Measurements from ENCODE around the gene SPECC1L.

- TF ChIP-seq CTCF (conservative IDR thresholded peaks at IDR 0.05; ENCODE audit: low read length) (no peak), EZH2phosphoT487 (IDR thresholded peaks at IDR 0.05; ENCODE audit: borderline replicate concordance) (no peak)
Measured at GRCh38 chr22:24359452-24360120, 89.0 kb downstream of the SPECC1L start.

Measured in Loucy (cell line).